PFSK-1 (cell line): Measurements from ENCODE around the gene PIEZO1.

Source experiments
- FOXP2 ChIP-seq: optimal IDR thresholded peaks from 2 replicates; pipeline ENCODE3; 2011; ENCODE audit warnings: borderline replicate concordance, control low read depth, inconsistent platforms; ENCODE audit not compliant: insufficient read depth; ENCODE audit errors: extremely low read length, extremely low read depth
- POLR2AphosphoS5 ChIP-seq: IDR thresholded peaks from 2 replicates; pipeline ENCODE4 v1.6.1; 2012; ENCODE audit warnings: low read depth, mild to moderate bottlenecking, control low read depth, low read length, moderate library complexity
- REST ChIP-seq, 2 experiments: IDR thresholded peaks; 2 replicates each; pipeline versions ENCODE4 v1.6.1 to v1.8.0; 2011 to 2012; ENCODE audit warnings: low read depth in 2 of 2, low read length in 2 of 2, control low read depth in 1 of 2, inconsistent platforms in 1 of 2, mild to moderate bottlenecking in 1 of 2, moderate library complexity in 1 of 2; ENCODE audit not compliant: insufficient read depth in 1 of 2
- SIN3A ChIP-seq: IDR thresholded peaks from 2 replicates; pipeline ENCODE4 v1.6.1; 2012; ENCODE audit warnings: mild to moderate bottlenecking, low read length, moderate library complexity, borderline replicate concordance; ENCODE audit not compliant: insufficient read depth
- TAF1 ChIP-seq: IDR thresholded peaks from 2 replicates; pipeline ENCODE4 v1.6.1; 2012; ENCODE audit warnings: low read length, control low read depth, borderline replicate concordance; ENCODE audit not compliant: insufficient read depth

PIEZO1 gene

DNA sequence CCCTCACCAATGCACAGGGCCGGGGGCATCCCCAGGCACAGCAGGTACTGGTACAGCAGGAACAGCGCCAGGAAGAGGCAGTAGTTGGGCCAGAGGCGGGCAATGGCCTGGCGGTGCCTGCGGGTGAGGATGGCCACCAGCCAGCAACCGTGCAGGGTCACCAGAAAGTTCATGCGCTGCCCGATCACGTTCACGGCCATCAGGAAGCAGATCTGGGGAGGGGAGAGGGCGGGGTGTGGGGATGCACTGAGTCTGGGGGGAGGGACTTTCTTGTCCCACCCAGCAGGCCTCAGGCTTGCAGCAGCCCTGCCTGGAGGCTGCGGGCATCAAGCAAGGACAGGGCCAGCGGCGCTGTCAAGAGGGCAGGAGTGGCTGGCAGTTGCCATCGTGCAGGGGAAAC is 53.3 kb downstream of the PIEZO1 start:
- TF ChIP-seq TAF1 (no peak), REST (IDR thresholded peaks at IDR 0.05; ENCODE audit: insufficient read depth in 1 of 2, low read depth in 2 of 2, low read length in 2 of 2) (no peak), POLR2AphosphoS5 (no peak), FOXP2 (no peak), SIN3A (no peak)

GRCh38 chr16:88730632-88731607 is 54.1 kb downstream of the PIEZO1 start:
- TF ChIP-seq FOXP2 (no peak), SIN3A (no peak), TAF1 (no peak), REST (IDR thresholded peaks at IDR 0.05; ENCODE audit: insufficient read depth in 1 of 2, low read depth in 2 of 2, low read length in 2 of 2) (no peak)

- TF ChIP-seq TAF1 (no peak), SIN3A (no peak), POLR2AphosphoS5 (no peak), FOXP2 (no peak)
Measured at GRCh38 chr16:88727871-88728270, 57.1 kb downstream of the PIEZO1 start.

- TF ChIP-seq SIN3A (no peak), TAF1 (no peak), REST (IDR thresholded peaks at IDR 0.05; ENCODE audit: insufficient read depth in 1 of 2, low read depth in 2 of 2, low read length in 2 of 2) (no peak), POLR2AphosphoS5 (no peak), FOXP2 (no peak)
Measured at GRCh38 chr16:88726981-88727380, 58.0 kb downstream of the PIEZO1 start.

- TF ChIP-seq TAF1, result no peak
Measured at GRCh38 chr16:88726408-88726749, 58.6 kb downstream of the PIEZO1 start.
